Endothelial cell of umbilical vein (primary cell): Measurements from ENCODE around the gene TM2D1.

ENCODE experiments used
- CTCF ChIP-seq, 2 donors: IDR thresholded peaks; 1 replicate in 1 of 2; 2 replicates in 1 of 2; pipeline ENCODE4 v1.5.1; 2011; ENCODE audit warnings: low read length in 2 of 2, mild to moderate bottlenecking in 2 of 2, moderate library complexity in 2 of 2, control low read depth in 1 of 2, inconsistent platforms in 1 of 2, low read depth in 1 of 2; ENCODE audit not compliant: insufficient read depth in 1 of 2; ENCODE audit errors: extremely low read depth in 1 of 2
- EZH2 ChIP-seq: IDR thresholded peaks from 2 replicates; pipeline ENCODE4 v1.6.1; 2012; ENCODE audit warnings: borderline replicate concordance, low read depth, mild to moderate bottlenecking, moderate library complexity, low read length, inconsistent platforms; ENCODE audit not compliant: severe bottlenecking
- FOS ChIP-seq: IDR thresholded peaks from 2 replicates; pipeline ENCODE4 v1.6.1; 2011; ENCODE audit warnings: mild to moderate bottlenecking, low read length, moderate library complexity, borderline replicate concordance; ENCODE audit not compliant: insufficient read depth
- JUN ChIP-seq: IDR thresholded peaks from 2 replicates; pipeline ENCODE4 v1.6.1; 2011; ENCODE audit warnings: borderline replicate concordance, low read depth; ENCODE audit not compliant: insufficient read length, insufficient read depth
- MAX ChIP-seq: IDR thresholded peaks from 2 replicates; pipeline ENCODE4 v1.6.1; 2011; ENCODE audit not compliant: insufficient read depth, insufficient read length
- MYC ChIP-seq: IDR thresholded peaks from one replicate; pipeline ENCODE4 v1.6.1; 2011; ENCODE audit warnings: mild to moderate bottlenecking, low read depth, low read length
- POLR2A ChIP-seq: IDR thresholded peaks from 2 replicates; pipeline ENCODE4 v1.6.1; 2012; ENCODE audit warnings: low read depth, mild to moderate bottlenecking, control low read depth, low read length
- POLR2AphosphoS5 ChIP-seq: IDR thresholded peaks from 2 replicates; pipeline ENCODE4 v1.6.1; 2012; ENCODE audit warnings: low read depth, mild to moderate bottlenecking, control low read depth, low read length, moderate library complexity; ENCODE audit not compliant: insufficient read depth

- TF ChIP-seq CTCF (IDR thresholded peaks at IDR 0.05; ENCODE audit: extremely low read depth in 1 of 2, insufficient read depth in 1 of 2, low read depth in 1 of 2, low read length in 2 of 2) (no peak), MAX (no peak), POLR2A (no peak), FOS (no peak), POLR2AphosphoS5 (no peak), EZH2 (no peak), MYC (no peak), JUN (no peak)
Observed at GRCh38 chr1:61635557-61635956, 89.4 kb downstream of the TM2D1 start.
